ENCODE results near the gene TAL1. TPM values are rescaled to one million over a fixed set of nuclear protein-coding genes. Genes with fewer than 3 reads are reported as not detected.
A peak's percentile ranks its signal among the peaks of the same experiment; 100 is the strongest.

The TAL1 gene
- total and polyA plus RNA-seq, 2 donors (not counting 3 experiments of a cell fraction or from before 2014, with no cell fraction given): 36.7 to 52.4 TPM

- H3K27me3 ChIP-seq (ENCODE audit: control insufficient read depth in 2 of 2, insufficient read depth in 2 of 2, low read length in 2 of 2): no peaks in the 10 kb centered on the region
- H3K27ac ChIP-seq (ENCODE audit: insufficient read depth, low read depth, low read length): no peak overlapping the region
- dilution Hi-C loops (cut with MboI; ENCODE audit: extremely low pct_ligation_motif_present, low sequenced_read_pairs): no loop called here
- H3K9ac ChIP-seq (replicated peaks; ENCODE audit: extremely low read depth, insufficient read depth, low read length): no peak overlapping the region
- H3K9me3 ChIP-seq (replicated peaks; ENCODE audit: control insufficient read depth, insufficient read depth, low read length): no peaks in the 10 kb centered on the region
- FAIRE-seq (peak; percentile 58), DNase-seq (ENCODE audit: low read depth, low spot score) (no peak)
- H3K4me2 ChIP-seq (ENCODE audit: insufficient read depth, low read length): peak overlapping the region; percentile 29
- peak overlapping the region in 1 of 3 experiments; percentile 41 for H3K4me3 ChIP-seq (replicated peaks in 1 of 3; ENCODE audit: insufficient read depth in 1 of 3, low read depth in 1 of 3, low read length in 3 of 3)
- POLR2A ChIA-PET: interaction anchor here (2.2 kb wide), 1 partner anchor 13 kb away, joined by 9 read pairs; no protein-coding TSS in a partner anchor
- no peaks in the 10 kb centered on the region for H4K20me1 ChIP-seq (replicated peaks; ENCODE audit: control insufficient read depth, extremely low read depth, insufficient read depth, low read length)
- no TSS peak for BruUV-seq (replicated peaks)
- no peaks in the 10 kb centered on the region for H3K9me1 ChIP-seq (replicated peaks; ENCODE audit: control insufficient read depth, extremely low read depth, insufficient read depth, low read length)
- TF ChIP-seq JUN (IDR thresholded peaks at IDR 0.05; ENCODE audit: borderline replicate concordance, insufficient read depth, insufficient read length, low read depth): no peak
- no peak for TF ChIP-seq FOS (IDR thresholded peaks at IDR 0.05; ENCODE audit: borderline replicate concordance, insufficient read depth, low read length)
- TF ChIP-seq POLR2A (IDR thresholded peaks at IDR 0.05; ENCODE audit: low read depth, low read length): no peak
- TF ChIP-seq, protein P1, sequence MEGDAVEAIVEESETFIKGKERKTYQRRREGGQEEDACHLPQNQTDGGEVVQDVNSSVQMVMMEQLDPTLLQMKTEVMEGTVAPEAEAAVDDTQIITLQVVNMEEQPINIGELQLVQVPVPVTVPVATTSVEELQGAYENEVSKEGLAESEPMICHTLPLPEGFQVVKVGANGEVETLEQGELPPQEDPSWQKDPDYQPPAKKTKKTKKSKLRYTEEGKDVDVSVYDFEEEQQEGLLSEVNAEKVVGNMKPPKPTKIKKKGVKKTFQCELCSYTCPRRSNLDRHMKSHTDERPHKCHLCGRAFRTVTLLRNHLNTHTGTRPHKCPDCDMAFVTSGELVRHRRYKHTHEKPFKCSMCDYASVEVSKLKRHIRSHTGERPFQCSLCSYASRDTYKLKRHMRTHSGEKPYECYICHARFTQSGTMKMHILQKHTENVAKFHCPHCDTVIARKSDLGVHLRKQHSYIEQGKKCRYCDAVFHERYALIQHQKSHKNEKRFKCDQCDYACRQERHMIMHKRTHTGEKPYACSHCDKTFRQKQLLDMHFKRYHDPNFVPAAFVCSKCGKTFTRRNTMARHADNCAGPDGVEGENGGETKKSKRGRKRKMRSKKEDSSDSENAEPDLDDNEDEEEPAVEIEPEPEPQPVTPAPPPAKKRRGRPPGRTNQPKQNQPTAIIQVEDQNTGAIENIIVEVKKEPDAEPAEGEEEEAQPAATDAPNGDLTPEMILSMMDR (IDR thresholded peaks at IDR 0.05; ENCODE audit: extremely low read depth in 1 of 2, insufficient read depth in 1 of 2, low read depth in 1 of 2, low read length in 2 of 2): no peak
- no peak for TF ChIP-seq POLR2AphosphoS5 (IDR thresholded peaks at IDR 0.05; ENCODE audit: insufficient read depth, low read depth, low read length)
- H2AFZ ChIP-seq (ENCODE audit: low read depth, low read length): no peak overlapping the region
- peaks cover 37% of the 10 kb centered on the region for H3K4me1 ChIP-seq (ENCODE audit: control insufficient read depth, extremely low read depth, insufficient read depth, low read length)
- intact Hi-C loops (cut with micrococcal nuclease): no loop called here
- H3K36me3 ChIP-seq (ENCODE audit: control insufficient read depth in 2 of 2, extremely low read depth in 1 of 2, insufficient read depth in 2 of 2, low read length in 2 of 2): peaks cover 6 to 39% of the 10 kb centered on the region in 2 experiments
- peaks cover 55% of the 10 kb centered on the region for H3K79me2 ChIP-seq (ENCODE audit: control insufficient read depth, insufficient read depth, low read length)
- CTCF ChIA-PET: interaction anchor here (1.1 to 7.0 kb wide), 4 partner anchors 11 to 38 kb away, joined by 5 to 76 read pairs (median 44); no protein-coding TSS in a partner anchor
Measured at GRCh38 chr1:47224676-47225399, 7.2 kb downstream of the TAL1 start.
